HepG2 (cell line): Measurements from ENCODE around the gene NAA16. TPM values are rescaled to one million over a fixed set of nuclear protein-coding genes. Genes with fewer than 3 reads are reported as not detected.

Experiments used
- ATAC-seq: fragments of 200-7000 bp; cut with Tn5 transposase; 3 replicates; pipeline ENCODE4 v1.9.1; 2020; ENCODE audit warnings: mild to moderate bottlenecking, moderate library complexity
- BruUV-seq: library from RNA; stranded (reverse); fragments of 400-500 nt; replicated peaks from 2 replicates; lab custom pipeline; 2021; lab: Mats Ljungman, UMichigan
- CTCF ChIA-PET: fragments of 300-600 bp; formaldehyde crosslinking; extraction: SDS; loops from one replicate; lab custom pipeline; 2021; ENCODE audit warnings: low total read pairs, inconsistent platforms, low intra/inter-chr PET ratio; lab: Yijun Ruan, JAX
- POLR2A ChIA-PET: fragments of 350-600 bp; sonication (Branson Sonifier 250); formaldehyde crosslinking; loops from one replicate; lab custom pipeline; 2020; ENCODE audit warnings: antibody characterized with exemption, inconsistent platforms; lab: Yijun Ruan, JAX
- DNase-seq: peaks from one replicate; pipeline ENCODE4 v3.0.0-alpha.2; 2015; ENCODE audit warnings: low spot score
- FAIRE-seq: peaks from 3 replicates; lab custom pipeline; 2011; peaks lifted over from hg19 to GRCh38; lab: Jason Lieb, UNC
- H2AFZ ChIP-seq: one replicate; pipeline ENCODE4 v1.6.1; 2011; ENCODE audit warnings: low read length, inconsistent platforms
- H3K27ac ChIP-seq: fragments of 300-600 bp; 3 replicates; pipeline ENCODE4 v1.8.0; 2011; ENCODE audit warnings: mixed run types, mild to moderate bottlenecking, mixed read lengths, low read length, inconsistent platforms; ENCODE audit not compliant: insufficient read depth; ENCODE audit errors: extremely low read length
- H3K27me3 ChIP-seq, 2 experiments: fragments of 200-600 bp in 1 of 2; 2 replicates in 1 of 2; 3 replicates in 1 of 2; pipeline versions ENCODE4 v1.6.0 to v1.8.0; 2011; ENCODE audit warnings: low read length in 2 of 2, mild to moderate bottlenecking in 2 of 2, moderate library complexity in 2 of 2, inconsistent platforms in 1 of 2; ENCODE audit not compliant: insufficient read depth in 2 of 2, control insufficient read depth in 1 of 2
- H3K36me3 ChIP-seq, 2 experiments: fragments of 200-600 bp in 1 of 2; replicated peaks in 1 of 2; 2 replicates in 1 of 2; 3 replicates in 1 of 2; pipeline versions ENCODE4 v1.5.1 to v1.8.0; 2011; ENCODE audit warnings: low read length in 2 of 2, inconsistent platforms in 1 of 2; ENCODE audit not compliant: insufficient read depth in 2 of 2, control insufficient read depth in 1 of 2
- H3K4me1 ChIP-seq: 2 replicates; pipeline ENCODE4 v1.5.1; 2012; ENCODE audit warnings: low read length, inconsistent platforms; ENCODE audit not compliant: insufficient read depth
- H3K4me2 ChIP-seq: 2 replicates; pipeline ENCODE4 v1.6.0; 2011; ENCODE audit warnings: low read depth, low read length, inconsistent platforms
- H3K4me3 ChIP-seq, 3 experiments: fragments of 200-600 bp in 1 of 3; sonication (generic), shearing (Covaris generic) in 1 of 3; replicated peaks in 1 of 3; 2 replicates each; pipeline ENCODE4 v1.5.1; 2011 to 2016; ENCODE audit warnings: low read length in 3 of 3, inconsistent platforms in 2 of 3, low read depth in 2 of 3, mild to moderate bottlenecking in 2 of 3, control low read depth in 1 of 3, mixed read lengths in 1 of 3; ENCODE audit not compliant: insufficient read depth in 1 of 3
- H3K79me2 ChIP-seq: one replicate; pipeline ENCODE4 v1.6.1; 2011; ENCODE audit warnings: low read length, inconsistent platforms; ENCODE audit not compliant: insufficient read depth
- H3K9ac ChIP-seq: 2 replicates; pipeline ENCODE4 v1.6.0; 2011; ENCODE audit warnings: mild to moderate bottlenecking, low read depth, low read length, inconsistent platforms; ENCODE audit not compliant: insufficient read depth
- H3K9me3 ChIP-seq: 2 replicates; pipeline ENCODE4 v1.5.1; 2012; ENCODE audit warnings: mild to moderate bottlenecking, low read length
- H4K20me1 ChIP-seq: 2 replicates; pipeline ENCODE4 v1.6.0; 2011; ENCODE audit warnings: inconsistent platforms, mild to moderate bottlenecking, low read length, moderate library complexity; ENCODE audit not compliant: insufficient read depth
- ERF ChIP-seq: IDR thresholded peaks from 2 replicates; pipeline ENCODE4 v1.6.1; 2018; ENCODE audit warnings: missing biosample characterization, missing genetic modification reagents
- KLF11 ChIP-seq: IDR thresholded peaks from 2 replicates; pipeline ENCODE4 v1.6.1; 2016; ENCODE audit warnings: missing compliant biosample characterization
- NFIB ChIP-seq: sonication (generic); formaldehyde crosslinking; IDR thresholded peaks from 2 replicates; pipeline ENCODE4 v1.9.0; 2021; ENCODE audit warnings: missing genetic modification reagents, mild to moderate bottlenecking, borderline replicate concordance
- ZNF547 ChIP-seq: sonication (generic); formaldehyde crosslinking; IDR thresholded peaks from 2 replicates; pipeline ENCODE4 v1.5.1; 2020; ENCODE audit warnings: mild to moderate bottlenecking, missing genetic modification reagents
- WGBS: methylation state at CpG from one replicate; pipeline ENCODE4 v1.1.6; 2017; ENCODE audit warnings: low lambda C conversion rate; 5-methylcytosine and 5-hydroxymethylcytosine counted together
- in situ Hi-C: cut with HindIII; loops from 2 replicates; pipeline ENCODE4 v1.10.0; 2017; ENCODE audit warnings: low pct_unique_long_range_greater_than_20kb; ENCODE audit not compliant: extremely low pct_ligation_motif_present
- intact Hi-C: fragments of 100-400 bp; cut with micrococcal nuclease; formaldehyde crosslinking; loops from one replicate; pipeline ENCODE4 v1.10.0; 2022; ENCODE audit not compliant: unreplicated experiment
- polyA plus RNA-seq, 8 experiments: library from polyadenylated mRNA; depleted of rRNA in 3 of 8; stranded (reverse) in 7 of 8; unstranded in 1 of 8; fragments of >200 nt; fragmentation: Illumina TruSeq in 4 of 8; extraction: Trizol in 4 of 8; gene quantifications; 2 replicates each; pipeline versions ENCODE4 v1.2.1 to v1.2.3, GENCODE V29; 2011 to 2016; ENCODE audit warnings: low read depth in 4 of 8, missing spikeins in 1 of 8, mixed read lengths in 1 of 8; ENCODE audit not compliant: insufficient read depth in 1 of 8
- total RNA-seq, 5 experiments: library from RNA; depleted of rRNA; stranded (reverse); fragments of >200 nt; fragmentation: Illumina TruSeq; extraction: Trizol; gene quantifications; 2 replicates each; pipeline ENCODE4 v1.2.3, GENCODE V29; 2016; ENCODE audit warnings: low read depth in 1 of 5
- TF ChIP-seq, protein P1 (sequence below): sonication (generic); formaldehyde crosslinking; IDR thresholded peaks from 2 replicates; pipeline ENCODE4 v1.8.1; 2023; ENCODE audit warnings: missing genetic modification reagents, mild to moderate bottlenecking, borderline replicate concordance
- TF ChIP-seq, protein P2 (sequence below): IDR thresholded peaks from 2 replicates; pipeline ENCODE4 v1.6.1; 2016
- TF ChIP-seq, protein P3 (sequence below): sonication (generic); formaldehyde crosslinking; IDR thresholded peaks from 2 replicates; pipeline ENCODE4 v1.4.0; 2020; ENCODE audit warnings: mild to moderate bottlenecking, missing genetic modification reagents
- TF ChIP-seq, protein P4 (sequence below): sonication (generic); formaldehyde crosslinking; IDR thresholded peaks from 2 replicates; pipeline ENCODE4 v1.9.0; 2021; ENCODE audit warnings: missing genetic modification reagents, borderline replicate concordance
- TF ChIP-seq, protein P5 (sequence below): sonication (generic); formaldehyde crosslinking; IDR thresholded peaks from 2 replicates; pipeline ENCODE4 v1.9.0; 2021; ENCODE audit warnings: missing genetic modification reagents, borderline replicate concordance

NAA16 gene
- total and polyA plus RNA-seq, 2 of the 13 experiments (the other 11 are each of a cell fraction or from before 2014, with no cell fraction given), result 9.2 to 15.1 TPM

DNA sequence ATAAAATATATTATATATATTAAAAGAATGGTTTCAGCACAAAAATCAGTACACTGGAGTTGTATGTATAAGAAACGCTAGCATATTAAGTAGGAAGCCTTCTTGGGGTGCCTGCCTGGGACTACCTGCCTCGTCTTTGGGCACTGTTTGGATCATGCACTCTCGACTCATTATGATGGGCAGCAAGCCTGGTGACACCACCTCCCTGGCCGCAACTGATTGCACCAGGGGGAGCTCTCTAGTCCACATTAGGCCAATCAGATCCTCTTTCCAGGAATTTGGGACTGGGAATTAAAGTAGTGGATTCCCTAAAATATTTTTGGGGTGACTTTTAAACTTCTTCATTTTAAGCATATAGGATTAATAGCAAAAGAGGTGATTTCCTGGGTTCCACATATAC lies 90.3 kb downstream of the NAA16 start:
- TF ChIP-seq, protein P1, sequence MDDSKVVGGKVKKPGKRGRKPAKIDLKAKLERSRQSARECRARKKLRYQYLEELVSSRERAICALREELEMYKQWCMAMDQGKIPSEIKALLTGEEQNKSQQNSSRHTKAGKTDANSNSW, result no peak
- TF ChIP-seq NFIB, result no peak
- TF ChIP-seq, protein P2, sequence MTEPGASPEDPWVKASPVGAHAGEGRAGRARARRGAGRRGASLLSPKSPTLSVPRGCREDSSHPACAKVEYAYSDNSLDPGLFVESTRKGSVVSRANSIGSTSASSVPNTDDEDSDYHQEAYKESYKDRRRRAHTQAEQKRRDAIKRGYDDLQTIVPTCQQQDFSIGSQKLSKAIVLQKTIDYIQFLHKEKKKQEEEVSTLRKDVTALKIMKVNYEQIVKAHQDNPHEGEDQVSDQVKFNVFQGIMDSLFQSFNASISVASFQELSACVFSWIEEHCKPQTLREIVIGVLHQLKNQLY, result no peak
- no peak for TF ChIP-seq ERF (CRISPR knock-in tag)
- TF ChIP-seq, protein P3, sequence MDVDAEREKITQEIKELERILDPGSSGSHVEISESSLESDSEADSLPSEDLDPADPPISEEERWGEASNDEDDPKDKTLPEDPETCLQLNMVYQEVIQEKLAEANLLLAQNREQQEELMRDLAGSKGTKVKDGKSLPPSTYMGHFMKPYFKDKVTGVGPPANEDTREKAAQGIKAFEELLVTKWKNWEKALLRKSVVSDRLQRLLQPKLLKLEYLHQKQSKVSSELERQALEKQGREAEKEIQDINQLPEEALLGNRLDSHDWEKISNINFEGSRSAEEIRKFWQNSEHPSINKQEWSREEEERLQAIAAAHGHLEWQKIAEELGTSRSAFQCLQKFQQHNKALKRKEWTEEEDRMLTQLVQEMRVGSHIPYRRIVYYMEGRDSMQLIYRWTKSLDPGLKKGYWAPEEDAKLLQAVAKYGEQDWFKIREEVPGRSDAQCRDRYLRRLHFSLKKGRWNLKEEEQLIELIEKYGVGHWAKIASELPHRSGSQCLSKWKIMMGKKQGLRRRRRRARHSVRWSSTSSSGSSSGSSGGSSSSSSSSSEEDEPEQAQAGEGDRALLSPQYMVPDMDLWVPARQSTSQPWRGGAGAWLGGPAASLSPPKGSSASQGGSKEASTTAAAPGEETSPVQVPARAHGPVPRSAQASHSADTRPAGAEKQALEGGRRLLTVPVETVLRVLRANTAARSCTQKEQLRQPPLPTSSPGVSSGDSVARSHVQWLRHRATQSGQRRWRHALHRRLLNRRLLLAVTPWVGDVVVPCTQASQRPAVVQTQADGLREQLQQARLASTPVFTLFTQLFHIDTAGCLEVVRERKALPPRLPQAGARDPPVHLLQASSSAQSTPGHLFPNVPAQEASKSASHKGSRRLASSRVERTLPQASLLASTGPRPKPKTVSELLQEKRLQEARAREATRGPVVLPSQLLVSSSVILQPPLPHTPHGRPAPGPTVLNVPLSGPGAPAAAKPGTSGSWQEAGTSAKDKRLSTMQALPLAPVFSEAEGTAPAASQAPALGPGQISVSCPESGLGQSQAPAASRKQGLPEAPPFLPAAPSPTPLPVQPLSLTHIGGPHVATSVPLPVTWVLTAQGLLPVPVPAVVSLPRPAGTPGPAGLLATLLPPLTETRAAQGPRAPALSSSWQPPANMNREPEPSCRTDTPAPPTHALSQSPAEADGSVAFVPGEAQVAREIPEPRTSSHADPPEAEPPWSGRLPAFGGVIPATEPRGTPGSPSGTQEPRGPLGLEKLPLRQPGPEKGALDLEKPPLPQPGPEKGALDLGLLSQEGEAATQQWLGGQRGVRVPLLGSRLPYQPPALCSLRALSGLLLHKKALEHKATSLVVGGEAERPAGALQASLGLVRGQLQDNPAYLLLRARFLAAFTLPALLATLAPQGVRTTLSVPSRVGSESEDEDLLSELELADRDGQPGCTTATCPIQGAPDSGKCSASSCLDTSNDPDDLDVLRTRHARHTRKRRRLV (CRISPR knock-in tag), result no peak
- no peak for TF ChIP-seq ZNF547 (CRISPR knock-in tag)
- TF ChIP-seq, protein P4, sequence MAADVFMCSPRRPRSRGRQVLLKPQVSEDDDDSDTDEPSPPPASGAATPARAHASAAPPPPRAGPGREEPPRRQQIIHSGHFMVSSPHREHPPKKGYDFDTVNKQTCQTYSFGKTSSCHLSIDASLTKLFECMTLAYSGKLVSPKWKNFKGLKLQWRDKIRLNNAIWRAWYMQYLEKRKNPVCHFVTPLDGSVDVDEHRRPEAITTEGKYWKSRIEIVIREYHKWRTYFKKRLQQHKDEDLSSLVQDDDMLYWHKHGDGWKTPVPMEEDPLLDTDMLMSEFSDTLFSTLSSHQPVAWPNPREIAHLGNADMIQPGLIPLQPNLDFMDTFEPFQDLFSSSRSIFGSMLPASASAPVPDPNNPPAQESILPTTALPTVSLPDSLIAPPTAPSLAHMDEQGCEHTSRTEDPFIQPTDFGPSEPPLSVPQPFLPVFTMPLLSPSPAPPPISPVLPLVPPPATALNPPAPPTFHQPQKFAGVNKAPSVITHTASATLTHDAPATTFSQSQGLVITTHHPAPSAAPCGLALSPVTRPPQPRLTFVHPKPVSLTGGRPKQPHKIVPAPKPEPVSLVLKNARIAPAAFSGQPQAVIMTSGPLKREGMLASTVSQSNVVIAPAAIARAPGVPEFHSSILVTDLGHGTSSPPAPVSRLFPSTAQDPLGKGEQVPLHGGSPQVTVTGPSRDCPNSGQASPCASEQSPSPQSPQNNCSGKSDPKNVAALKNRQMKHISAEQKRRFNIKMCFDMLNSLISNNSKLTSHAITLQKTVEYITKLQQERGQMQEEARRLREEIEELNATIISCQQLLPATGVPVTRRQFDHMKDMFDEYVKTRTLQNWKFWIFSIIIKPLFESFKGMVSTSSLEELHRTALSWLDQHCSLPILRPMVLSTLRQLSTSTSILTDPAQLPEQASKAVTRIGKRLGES (CRISPR knock-in tag), result no peak
- no peak for TF ChIP-seq KLF11 (CRISPR knock-in tag)
- TF ChIP-seq, protein P5, sequence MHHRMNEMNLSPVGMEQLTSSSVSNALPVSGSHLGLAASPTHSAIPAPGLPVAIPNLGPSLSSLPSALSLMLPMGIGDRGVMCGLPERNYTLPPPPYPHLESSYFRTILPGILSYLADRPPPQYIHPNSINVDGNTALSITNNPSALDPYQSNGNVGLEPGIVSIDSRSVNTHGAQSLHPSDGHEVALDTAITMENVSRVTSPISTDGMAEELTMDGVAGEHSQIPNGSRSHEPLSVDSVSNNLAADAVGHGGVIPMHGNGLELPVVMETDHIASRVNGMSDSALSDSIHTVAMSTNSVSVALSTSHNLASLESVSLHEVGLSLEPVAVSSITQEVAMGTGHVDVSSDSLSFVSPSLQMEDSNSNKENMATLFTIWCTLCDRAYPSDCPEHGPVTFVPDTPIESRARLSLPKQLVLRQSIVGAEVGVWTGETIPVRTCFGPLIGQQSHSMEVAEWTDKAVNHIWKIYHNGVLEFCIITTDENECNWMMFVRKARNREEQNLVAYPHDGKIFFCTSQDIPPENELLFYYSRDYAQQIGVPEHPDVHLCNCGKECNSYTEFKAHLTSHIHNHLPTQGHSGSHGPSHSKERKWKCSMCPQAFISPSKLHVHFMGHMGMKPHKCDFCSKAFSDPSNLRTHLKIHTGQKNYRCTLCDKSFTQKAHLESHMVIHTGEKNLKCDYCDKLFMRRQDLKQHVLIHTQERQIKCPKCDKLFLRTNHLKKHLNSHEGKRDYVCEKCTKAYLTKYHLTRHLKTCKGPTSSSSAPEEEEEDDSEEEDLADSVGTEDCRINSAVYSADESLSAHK (CRISPR knock-in tag), result no peak
- ChIA-PET POLR2A (no interaction called here), CTCF (no interaction called here)
- Histone ChIP-seq H3K4me1 (peaks cover 19% of the 10 kb centered on the region; the same call in 1 of the 2 replicates), H2AFZ (no peak overlapping the region), H3K9ac (no peak overlapping the region), H3K4me2 (no peak overlapping the region), H3K4me3 (no peak overlapping the region), H3K36me3 (no peaks in the 10 kb centered on the region), H3K27ac (no peak overlapping the region), H3K9me3 (no peaks in the 10 kb centered on the region), H3K27me3 (no peaks in the 10 kb centered on the region), H4K20me1 (no peaks in the 10 kb centered on the region), H3K79me2 (no peaks in the 10 kb centered on the region)
- intact Hi-C loops (no loop called here), in situ Hi-C loops (loop anchor here (25.0 kb wide), 1 partner anchor 711 kb away; no protein-coding TSS in a partner anchor)
- FAIRE-seq (no peak), ATAC-seq (no peak), DNase-seq (no peak)
- 93% methylated on average over 4 of the region's 4 CpGs for WGBS
- no TSS peak for BruUV-seq
